ENCODE measurements around the gene DTWD2.
A peak's percentile ranks its signal among the peaks of the same experiment; 100 is the strongest.

DTWD2 gene

DNA sequence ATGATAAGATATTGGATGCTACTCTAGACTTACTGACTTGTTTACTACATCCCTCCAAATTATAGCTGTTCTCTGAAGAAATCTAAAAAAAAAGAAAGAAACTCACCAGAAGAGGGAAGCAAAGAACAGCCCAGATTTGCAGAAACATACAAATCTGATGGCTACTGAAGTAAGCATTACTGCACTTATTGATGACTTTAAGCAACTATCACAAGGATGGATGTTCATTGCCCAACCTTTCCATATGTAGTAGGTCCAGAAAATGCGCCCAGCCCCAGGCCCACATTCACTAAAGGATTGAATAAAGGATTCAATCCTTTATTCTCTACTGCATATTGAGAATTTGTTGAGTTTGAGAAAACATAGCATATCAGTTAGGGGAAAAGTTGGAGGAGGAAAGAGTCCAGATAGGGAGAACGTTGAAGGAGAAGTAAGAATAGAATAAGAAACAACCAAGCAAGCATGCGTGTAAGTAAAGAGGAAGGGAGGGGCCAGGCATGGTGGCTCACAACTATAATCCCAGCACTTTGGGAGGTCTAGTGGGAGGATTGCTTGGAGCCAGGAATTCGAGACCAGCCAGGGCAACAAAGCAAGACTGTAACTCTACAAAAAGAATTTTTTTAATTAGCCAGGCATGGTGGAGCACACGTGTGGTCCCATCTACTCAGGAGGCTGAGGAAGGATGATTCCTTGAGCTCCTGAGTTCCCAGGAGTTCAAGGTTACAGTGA, 33.8 kb upstream of the DTWD2 start:
- Histone ChIP-seq H3K9me3 (ENCODE audit: control insufficient read depth in 2 of 2, low read length in 2 of 2) (no peaks in the 10 kb centered on the region), H3K9ac (ENCODE audit: low read depth in 1 of 2, low read length in 2 of 2) (no peak overlapping the region), H3K27me3 (ENCODE audit: control insufficient read depth in 2 of 2, insufficient read depth in 2 of 2, low read length in 2 of 2) (no peaks in the 10 kb centered on the region), H3K36me3 (ENCODE audit: control insufficient read depth in 2 of 2, insufficient read depth in 2 of 2, low read length in 2 of 2) (no peaks in the 10 kb centered on the region), H3K4me3 (ENCODE audit: low read length in 2 of 2) (no peak overlapping the region), H3K4me1 (ENCODE audit: control insufficient read depth in 2 of 2, insufficient read depth in 2 of 2, low read length in 2 of 2) (peaks cover 0 to 9% of the 10 kb centered on the region in 2 donors), H3K27ac (ENCODE audit: low read depth in 2 of 2, low read length in 2 of 2) (no peak overlapping the region)

DNA sequence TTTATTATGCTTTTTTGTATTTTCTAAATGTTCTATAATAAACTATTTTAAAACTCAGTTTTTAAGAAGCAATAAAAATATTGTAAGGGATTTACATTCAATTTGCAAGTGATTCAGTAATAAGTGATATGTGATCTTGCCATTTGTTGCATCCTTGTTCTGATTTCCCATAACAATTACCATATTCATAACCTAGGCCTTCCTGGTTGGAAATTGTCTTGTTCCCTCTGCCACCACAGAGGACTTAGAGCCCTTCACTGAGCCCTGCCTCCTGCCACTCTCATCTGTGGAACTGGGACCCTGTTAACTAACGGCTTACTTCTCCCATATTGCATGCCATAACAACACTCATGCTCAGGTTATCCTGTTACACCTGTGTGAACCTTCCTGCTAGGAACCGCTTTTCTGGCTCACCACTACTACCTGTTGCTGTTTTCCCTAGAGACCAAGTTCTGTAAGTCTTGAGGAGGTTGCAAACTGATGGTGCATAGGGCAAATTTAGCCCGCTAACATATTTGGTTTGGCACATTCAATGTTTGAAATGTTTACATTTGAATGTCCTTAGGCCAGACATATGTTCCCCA, 32.9 kb upstream of the DTWD2 start:
- no peaks in the 10 kb centered on the region for H3K36me3 ChIP-seq (ENCODE audit: control insufficient read depth in 2 of 2, insufficient read depth in 2 of 2, low read length in 2 of 2)
- no peak overlapping the region for H3K4me3 ChIP-seq (ENCODE audit: low read length in 2 of 2)
- H3K4me1 ChIP-seq (ENCODE audit: control insufficient read depth in 2 of 2, insufficient read depth in 2 of 2, low read length in 2 of 2) = peaks cover 0 to 9% of the 10 kb centered on the region in 2 donors
- H3K9ac ChIP-seq (ENCODE audit: low read depth in 1 of 2, low read length in 2 of 2) = peak overlapping the region in 1 of 2 donors; percentile 24
- H3K27ac ChIP-seq (ENCODE audit: low read depth in 2 of 2, low read length in 2 of 2) = no peak overlapping the region
- H3K27me3 ChIP-seq (ENCODE audit: control insufficient read depth in 2 of 2, insufficient read depth in 2 of 2, low read length in 2 of 2) = no peaks in the 10 kb centered on the region
- no peaks in the 10 kb centered on the region for H3K9me3 ChIP-seq (ENCODE audit: control insufficient read depth in 2 of 2, low read length in 2 of 2)

DNA sequence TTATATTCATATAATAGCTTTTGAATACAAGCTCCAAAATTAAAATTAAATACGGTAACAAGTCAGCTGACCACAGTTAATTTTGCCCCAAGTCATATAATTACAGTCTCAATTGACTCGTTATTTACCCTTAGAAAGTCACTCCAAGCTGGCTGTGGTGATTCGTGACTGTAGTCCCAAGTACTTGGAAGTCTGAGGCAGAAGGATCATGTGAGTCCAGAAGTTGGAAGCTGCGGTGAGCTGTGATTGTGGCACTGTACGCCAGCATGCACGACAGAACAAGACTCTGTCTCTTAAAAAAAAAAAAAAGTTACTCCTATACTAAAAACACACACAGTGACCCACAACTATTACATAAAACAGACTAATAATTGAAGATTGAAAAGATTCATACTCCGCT, 31.6 kb upstream of the DTWD2 start:
- H3K4me1 ChIP-seq (ENCODE audit: control insufficient read depth in 2 of 2, insufficient read depth in 2 of 2, low read length in 2 of 2) = peaks cover 0 to 9% of the 10 kb centered on the region in 2 donors
- H3K27ac ChIP-seq (ENCODE audit: low read depth in 2 of 2, low read length in 2 of 2) = no peak overlapping the region
- no peaks in the 10 kb centered on the region for H3K27me3 ChIP-seq (ENCODE audit: control insufficient read depth in 2 of 2, insufficient read depth in 2 of 2, low read length in 2 of 2)

DNA sequence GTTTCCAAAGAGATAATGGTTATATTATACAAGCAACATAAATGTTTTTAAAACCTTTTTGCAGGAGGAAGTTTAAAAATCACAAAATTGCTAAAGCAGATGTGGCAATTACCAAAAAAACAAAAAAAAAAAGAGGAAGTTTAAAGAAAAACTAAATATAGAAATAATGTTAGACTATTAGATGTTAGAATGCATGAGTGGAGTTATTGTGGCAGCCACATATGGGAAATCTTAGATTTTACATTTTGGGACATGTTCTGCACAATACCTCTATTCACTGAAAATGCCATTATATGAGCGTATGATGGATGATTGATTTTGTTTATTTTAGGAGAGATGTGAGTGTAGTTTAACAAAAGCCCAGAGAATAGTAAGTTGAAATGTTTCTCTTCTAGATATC, 31.2 kb upstream of the DTWD2 start:
- no peaks in the 10 kb centered on the region for H3K27me3 ChIP-seq (ENCODE audit: control insufficient read depth in 2 of 2, insufficient read depth in 2 of 2, low read length in 2 of 2)
- H3K9ac ChIP-seq (ENCODE audit: low read depth in 1 of 2, low read length in 2 of 2) = no peak overlapping the region
- H3K9me3 ChIP-seq (ENCODE audit: control insufficient read depth in 2 of 2, low read length in 2 of 2) = no peaks in the 10 kb centered on the region
- no peaks in the 10 kb centered on the region for H3K36me3 ChIP-seq (ENCODE audit: control insufficient read depth in 2 of 2, insufficient read depth in 2 of 2, low read length in 2 of 2)
- peaks cover 0 to 9% of the 10 kb centered on the region in 2 donors for H3K4me1 ChIP-seq (ENCODE audit: control insufficient read depth in 2 of 2, insufficient read depth in 2 of 2, low read length in 2 of 2)
- H3K4me3 ChIP-seq (ENCODE audit: low read length in 2 of 2) = no peak overlapping the region
- no peak overlapping the region for H3K27ac ChIP-seq (ENCODE audit: low read depth in 2 of 2, low read length in 2 of 2)

More for the DNA sequence above, 31.6 kb upstream of the DTWD2 start:
- no peak overlapping the region for H3K9ac ChIP-seq (ENCODE audit: low read depth in 1 of 2, low read length in 2 of 2)
- no peaks in the 10 kb centered on the region for H3K36me3 ChIP-seq (ENCODE audit: control insufficient read depth in 2 of 2, insufficient read depth in 2 of 2, low read length in 2 of 2)
- H3K9me3 ChIP-seq (ENCODE audit: control insufficient read depth in 2 of 2, low read length in 2 of 2) = no peaks in the 10 kb centered on the region
- H3K4me3 ChIP-seq (ENCODE audit: low read length in 2 of 2) = no peak overlapping the region

DNA sequence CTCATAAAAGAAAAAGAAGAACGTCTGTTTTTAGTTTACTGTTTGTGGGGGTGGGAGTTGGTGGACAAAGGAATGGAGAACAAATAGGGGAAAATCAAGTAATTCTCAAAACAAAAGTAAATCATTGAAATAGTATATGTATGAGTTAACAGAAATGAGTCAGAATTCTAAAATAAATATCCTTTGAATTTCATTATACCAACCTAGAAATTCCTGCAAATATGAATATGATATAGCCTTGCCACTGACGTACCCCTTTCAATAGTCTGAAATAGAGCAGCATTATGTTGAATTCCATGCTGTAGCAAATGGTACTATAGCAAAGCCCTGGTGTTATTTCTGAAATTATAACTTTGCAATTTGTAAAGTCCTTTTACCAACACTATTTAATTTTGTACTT, 29.6 kb upstream of the DTWD2 start:
- Histone ChIP-seq H3K9ac (ENCODE audit: low read depth in 1 of 2, low read length in 2 of 2) (no peak overlapping the region), H3K4me1 (ENCODE audit: control insufficient read depth in 2 of 2, insufficient read depth in 2 of 2, low read length in 2 of 2) (peaks cover 0 to 9% of the 10 kb centered on the region in 2 donors), H3K27ac (ENCODE audit: low read depth in 2 of 2, low read length in 2 of 2) (no peak overlapping the region), H3K36me3 (ENCODE audit: control insufficient read depth in 2 of 2, insufficient read depth in 2 of 2, low read length in 2 of 2) (no peaks in the 10 kb centered on the region), H3K9me3 (ENCODE audit: control insufficient read depth in 2 of 2, low read length in 2 of 2) (no peaks in the 10 kb centered on the region), H3K27me3 (ENCODE audit: control insufficient read depth in 2 of 2, insufficient read depth in 2 of 2, low read length in 2 of 2) (no peaks in the 10 kb centered on the region), H3K4me3 (ENCODE audit: low read length in 2 of 2) (no peak overlapping the region)

DNA sequence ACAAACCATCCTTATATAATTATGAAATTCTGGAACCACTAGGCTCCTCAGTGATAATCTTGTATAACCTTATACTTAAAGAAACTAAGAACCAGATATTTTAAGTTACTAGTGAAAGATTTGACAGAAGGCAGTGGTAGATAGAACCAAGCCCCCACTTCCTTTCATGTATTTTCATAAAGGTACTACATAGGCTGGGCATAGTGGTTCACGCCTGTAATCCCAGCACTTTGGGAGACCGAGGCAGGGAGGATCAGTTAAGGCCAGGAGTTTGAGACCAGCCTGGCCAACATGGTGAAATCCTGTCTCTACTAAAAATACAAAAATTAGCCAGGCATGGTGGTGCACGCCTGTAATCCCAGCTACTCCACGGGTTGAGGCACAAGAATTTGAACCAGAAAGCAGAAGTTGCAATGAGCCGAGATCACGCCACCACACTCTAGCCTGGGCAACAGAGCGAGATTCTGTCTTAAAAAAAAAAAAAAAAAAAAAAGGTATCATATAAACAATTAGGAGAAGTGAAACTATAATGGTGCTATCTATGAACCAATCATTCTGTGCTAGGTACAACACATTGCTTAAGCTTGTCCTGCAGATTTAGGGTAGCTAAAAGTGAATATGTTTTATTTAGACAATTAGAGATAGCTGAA, 27.9 kb upstream of the DTWD2 start:
- no peak overlapping the region for H3K27ac ChIP-seq (ENCODE audit: low read depth in 2 of 2, low read length in 2 of 2)
- no peaks in the 10 kb centered on the region for H3K36me3 ChIP-seq (ENCODE audit: control insufficient read depth in 2 of 2, insufficient read depth in 2 of 2, low read length in 2 of 2)
- no peaks in the 10 kb centered on the region for H3K9me3 ChIP-seq (ENCODE audit: control insufficient read depth in 2 of 2, low read length in 2 of 2)
- no peaks in the 10 kb centered on the region for H3K27me3 ChIP-seq (ENCODE audit: control insufficient read depth in 2 of 2, insufficient read depth in 2 of 2, low read length in 2 of 2)
- H3K9ac ChIP-seq (ENCODE audit: low read depth in 1 of 2, low read length in 2 of 2) = no peak overlapping the region
- no peak overlapping the region for H3K4me3 ChIP-seq (ENCODE audit: low read length in 2 of 2)
- no peaks in the 10 kb centered on the region for H3K4me1 ChIP-seq (ENCODE audit: control insufficient read depth in 2 of 2, insufficient read depth in 2 of 2, low read length in 2 of 2)

DNA sequence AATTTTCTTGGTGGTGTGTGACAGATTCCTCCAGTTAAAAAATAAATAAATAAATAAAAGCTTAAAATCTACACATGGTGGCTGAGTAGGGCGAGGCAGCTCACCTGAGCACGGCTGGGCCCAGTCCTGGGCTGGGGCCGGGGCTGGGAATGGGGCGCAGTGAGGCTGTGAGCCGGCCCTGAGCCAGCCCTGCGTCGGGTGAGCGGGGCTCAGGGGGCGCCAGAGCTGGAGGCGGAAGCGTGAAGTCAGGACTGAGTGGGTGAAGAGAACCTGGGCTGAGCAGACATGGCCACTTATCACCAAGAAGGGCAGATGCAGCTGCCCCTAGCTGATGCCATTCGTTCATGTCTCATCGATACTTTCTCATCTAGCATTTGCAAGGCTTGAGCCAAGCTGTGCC, 22.8 kb upstream of the DTWD2 start:
- H3K9ac ChIP-seq (ENCODE audit: low read depth in 1 of 2, low read length in 2 of 2) = no peak overlapping the region
- no peaks in the 10 kb centered on the region for H3K4me1 ChIP-seq (ENCODE audit: control insufficient read depth in 2 of 2, insufficient read depth in 2 of 2, low read length in 2 of 2)
- H3K9me3 ChIP-seq (ENCODE audit: control insufficient read depth in 2 of 2, low read length in 2 of 2) = no peaks in the 10 kb centered on the region
- H3K27ac ChIP-seq (ENCODE audit: low read depth in 2 of 2, low read length in 2 of 2) = no peak overlapping the region
- no peaks in the 10 kb centered on the region for H3K27me3 ChIP-seq (ENCODE audit: control insufficient read depth in 2 of 2, insufficient read depth in 2 of 2, low read length in 2 of 2)
- H3K36me3 ChIP-seq (ENCODE audit: control insufficient read depth in 2 of 2, insufficient read depth in 2 of 2, low read length in 2 of 2) = no peaks in the 10 kb centered on the region
- no peak overlapping the region for H3K4me3 ChIP-seq (ENCODE audit: low read length in 2 of 2)

DNA sequence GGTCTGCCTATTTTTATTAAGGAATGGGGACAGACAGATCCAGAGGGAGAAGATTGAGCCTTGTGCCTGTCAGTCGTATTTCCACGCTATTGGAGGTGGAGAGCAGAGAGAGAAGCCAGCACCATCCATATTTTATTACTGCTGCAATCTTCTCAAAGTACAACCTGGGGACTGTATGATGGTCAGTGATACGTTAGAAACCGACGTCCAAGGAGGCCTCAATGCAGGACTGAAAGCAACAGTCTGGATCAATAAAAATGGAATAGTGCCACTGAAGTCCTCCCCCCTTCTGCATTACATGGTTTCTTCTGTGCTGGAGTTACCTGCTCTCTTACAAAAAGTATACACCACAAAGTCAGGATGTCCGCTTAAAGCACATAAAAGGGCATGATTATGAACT, 21.9 kb upstream of the DTWD2 start:
- Histone ChIP-seq H3K27me3 (ENCODE audit: control insufficient read depth in 2 of 2, insufficient read depth in 2 of 2, low read length in 2 of 2) (no peaks in the 10 kb centered on the region), H3K9ac (ENCODE audit: low read depth in 1 of 2, low read length in 2 of 2) (no peak overlapping the region), H3K4me3 (ENCODE audit: low read length in 2 of 2) (no peak overlapping the region), H3K27ac (ENCODE audit: low read depth in 2 of 2, low read length in 2 of 2) (no peak overlapping the region), H3K36me3 (ENCODE audit: control insufficient read depth in 2 of 2, insufficient read depth in 2 of 2, low read length in 2 of 2) (no peaks in the 10 kb centered on the region), H3K9me3 (ENCODE audit: control insufficient read depth in 2 of 2, low read length in 2 of 2) (no peaks in the 10 kb centered on the region), H3K4me1 (ENCODE audit: control insufficient read depth in 2 of 2, insufficient read depth in 2 of 2, low read length in 2 of 2) (no peaks in the 10 kb centered on the region)

DNA sequence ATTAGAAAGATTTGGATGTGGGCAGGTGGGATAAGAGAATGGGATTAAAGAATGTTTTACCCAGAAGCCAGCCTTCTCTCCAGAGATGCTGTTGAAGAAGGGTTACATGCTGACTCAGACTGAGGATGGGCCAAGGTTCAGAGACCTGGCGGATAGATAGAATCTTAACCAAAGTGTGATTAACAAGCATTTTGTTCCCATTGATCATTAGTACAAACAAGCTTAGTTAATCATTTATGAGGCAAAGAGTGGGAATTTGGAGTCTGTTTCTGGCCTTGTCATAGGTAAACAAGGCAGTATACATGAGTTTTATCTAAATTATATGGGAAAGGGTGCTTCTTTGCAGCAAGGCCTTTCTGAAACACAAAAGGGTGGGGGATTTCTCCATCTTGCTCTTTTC, 20.8 kb upstream of the DTWD2 start:
- H3K9me3 ChIP-seq (ENCODE audit: control insufficient read depth in 2 of 2, low read length in 2 of 2) = no peaks in the 10 kb centered on the region
- no peaks in the 10 kb centered on the region for H3K27me3 ChIP-seq (ENCODE audit: control insufficient read depth in 2 of 2, insufficient read depth in 2 of 2, low read length in 2 of 2)
- no peak overlapping the region for H3K4me3 ChIP-seq (ENCODE audit: low read length in 2 of 2)
- no peaks in the 10 kb centered on the region for H3K4me1 ChIP-seq (ENCODE audit: control insufficient read depth in 2 of 2, insufficient read depth in 2 of 2, low read length in 2 of 2)
- no peak overlapping the region for H3K27ac ChIP-seq (ENCODE audit: low read depth in 2 of 2, low read length in 2 of 2)
- no peak overlapping the region for H3K9ac ChIP-seq (ENCODE audit: low read depth in 1 of 2, low read length in 2 of 2)
- H3K36me3 ChIP-seq (ENCODE audit: control insufficient read depth in 2 of 2, insufficient read depth in 2 of 2, low read length in 2 of 2) = no peaks in the 10 kb centered on the region

DNA sequence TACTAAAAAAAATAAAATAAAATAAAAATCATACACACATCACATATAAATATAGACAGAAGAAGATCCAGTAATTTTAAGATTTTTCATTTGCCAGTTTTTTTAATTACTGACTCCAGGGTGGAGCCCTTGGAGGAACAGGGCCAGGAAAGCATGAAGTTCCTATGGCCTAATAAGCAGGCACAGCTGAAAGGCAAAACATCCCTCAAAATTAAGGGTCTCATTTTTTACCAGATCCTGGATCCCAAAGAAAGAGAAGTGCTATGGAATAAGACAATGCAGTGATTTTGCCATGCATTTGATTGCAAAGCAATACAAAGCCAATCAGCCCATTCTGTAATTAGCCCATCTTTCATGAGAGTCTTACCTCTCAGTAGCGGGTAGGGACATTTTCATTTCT, 11.3 kb upstream of the DTWD2 start:
- Histone ChIP-seq H3K27me3 (ENCODE audit: control insufficient read depth in 2 of 2, insufficient read depth in 2 of 2, low read length in 2 of 2) (no peaks in the 10 kb centered on the region), H3K36me3 (ENCODE audit: control insufficient read depth in 2 of 2, insufficient read depth in 2 of 2, low read length in 2 of 2) (no peaks in the 10 kb centered on the region), H3K4me3 (ENCODE audit: low read length in 2 of 2) (no peak overlapping the region), H3K27ac (ENCODE audit: low read depth in 2 of 2, low read length in 2 of 2) (no peak overlapping the region), H3K9me3 (ENCODE audit: control insufficient read depth in 2 of 2, low read length in 2 of 2) (peaks cover 0 to 4% of the 10 kb centered on the region in 2 donors), H3K9ac (ENCODE audit: low read depth in 1 of 2, low read length in 2 of 2) (no peak overlapping the region), H3K4me1 (ENCODE audit: control insufficient read depth in 2 of 2, insufficient read depth in 2 of 2, low read length in 2 of 2) (no peaks in the 10 kb centered on the region)
